HG03469 (cell line): ENCODE data around the gene BNC2.

Experiments used
- ATAC-seq: cut with Tn5 transposase; IDR thresholded peaks from one replicate; pipeline ENCODE4 v1.9.1; 2021; ENCODE audit warnings: mild to moderate bottlenecking, moderate library complexity, moderate number of reproducible peaks; ENCODE audit not compliant: unreplicated experiment

BNC2 gene

GRCh38 chr9:16642421-16643109 lies 227.9 kb downstream of the BNC2 start:
- no peak for ATAC-seq

- ATAC-seq: no peak
These were observed 229.8 kb downstream of the BNC2 start for GRCh38 chr9:16640649-16641048.

GRCh38 chr9:16639644-16640043 lies 230.8 kb downstream of the BNC2 start:
- no peak for ATAC-seq

- ATAC-seq: no peak
These were observed 232.6 kb downstream of the BNC2 start for GRCh38 chr9:16637911-16638310.

- no peak for ATAC-seq
These were observed 233.3 kb downstream of the BNC2 start for GRCh38 chr9:16637218-16637617.

- ATAC-seq: no peak
These were observed 236.7 kb downstream of the BNC2 start for GRCh38 chr9:16633794-16634193.

- ATAC-seq: no peak
These were observed 242.1 kb downstream of the BNC2 start for GRCh38 chr9:16628413-16628812.

- ATAC-seq: no peak
These were observed 242.5 kb downstream of the BNC2 start for GRCh38 chr9:16627967-16628366.

- no peak for ATAC-seq
These were observed 242.9 kb downstream of the BNC2 start for GRCh38 chr9:16627521-16627920.

- ATAC-seq: no peak
These were observed 243.8 kb downstream of the BNC2 start for GRCh38 chr9:16626577-16627130.

GRCh38 chr9:16625811-16626210 lies 244.7 kb downstream of the BNC2 start:
- ATAC-seq: no peak

GRCh38 chr9:16625161-16625631 lies 245.3 kb downstream of the BNC2 start:
- ATAC-seq: no peak

- ATAC-seq: no peak
These were observed 245.7 kb downstream of the BNC2 start for GRCh38 chr9:16624744-16625117.

GRCh38 chr9:16623989-16624743 lies 246.3 kb downstream of the BNC2 start:
- ATAC-seq: no peak

- ATAC-seq: no peak
These were observed 247.9 kb downstream of the BNC2 start for GRCh38 chr9:16622541-16622940.

GRCh38 chr9:16619914-16620520 lies 250.5 kb downstream of the BNC2 start:
- ATAC-seq: no peak

GRCh38 chr9:16619402-16619801 lies 251.1 kb downstream of the BNC2 start:
- ATAC-seq: no peak

- no peak for ATAC-seq
These were observed 251.9 kb downstream of the BNC2 start for GRCh38 chr9:16618524-16618923.

GRCh38 chr9:16616686-16617085 lies 253.8 kb downstream of the BNC2 start:
- no peak for ATAC-seq

- ATAC-seq: no peak
These were observed 255.0 kb downstream of the BNC2 start for GRCh38 chr9:16615451-16615850.

GRCh38 chr9:16613605-16614004 lies 256.9 kb downstream of the BNC2 start:
- ATAC-seq: no peak

GRCh38 chr9:16613051-16613450 lies 257.4 kb downstream of the BNC2 start:
- ATAC-seq: no peak
